Psoas muscle (tissue), 8 donors: ENCODE results near the gene PRR23B. TPM values are rescaled to one million over a fixed set of nuclear protein-coding genes. Genes with fewer than 3 reads are reported as not detected.
"Not testable (repeated sequence)": the region's sequence is repeated elsewhere in the genome, so short reads cannot be mapped to it uniquely, and the experiment has no call there.

Experiments
- ATAC-seq, 4 donors: fragments of 200-7000 bp; cut with Tn5 transposase; one replicate each; pipeline ENCODE4 v1.9.1; 2020; ENCODE audit warnings: moderate library complexity in 3 of 4, mild to moderate bottlenecking in 2 of 4
- DNase-seq, 2 donors: peaks; one replicate each; pipeline ENCODE4 v3.0.0-alpha.2; 2020
- H3K27ac ChIP-seq: fragments of 200-600 bp; one replicate; pipeline ENCODE4 v1.8.0; 2022
- H3K27me3 ChIP-seq, 3 donors: fragments of 200-600 bp in 1 of 3; one replicate each; pipeline versions ENCODE4 v1.6.1 to v1.8.0; 2013 to 2022; ENCODE audit warnings: low read length in 2 of 3, mild to moderate bottlenecking in 2 of 3, moderate library complexity in 1 of 3; ENCODE audit not compliant: insufficient read depth in 3 of 3
- H3K36me3 ChIP-seq, 2 donors: fragments of 200-600 bp in 1 of 2; one replicate each; pipeline versions ENCODE4 v1.6.1 to v1.8.0; 2013 to 2022; ENCODE audit warnings: low read depth in 1 of 2, mild to moderate bottlenecking in 1 of 2, moderate library complexity in 1 of 2; ENCODE audit not compliant: insufficient read depth in 1 of 2
- H3K4me1 ChIP-seq: fragments of 200-600 bp; one replicate; pipeline ENCODE4 v1.8.0; 2022
- H3K4me3 ChIP-seq: fragments of 200-600 bp; one replicate; pipeline ENCODE4 v1.8.0; 2022; ENCODE audit warnings: mild to moderate bottlenecking
- H3K9me3 ChIP-seq: fragments of 200-600 bp; one replicate; pipeline ENCODE4 v1.8.0; 2022
- CTCF ChIP-seq: fragments of 200-600 bp; IDR thresholded peaks from one replicate; pipeline ENCODE4 v1.8.0; 2022; ENCODE audit warnings: antibody characterized with exemption
- WGBS, 3 donors: extraction: QIAGEN DNeasy Blood & Tissue Kit; methylation state at CpG; one replicate each; pipeline versions ENCODE4 v1.1.6 to v1.1.7; 2013; 5-methylcytosine and 5-hydroxymethylcytosine counted together
- intact Hi-C, 2 donors: fragments of 100-400 bp; cut with DNase I; formaldehyde crosslinking; loops; one replicate each; pipeline versions ENCODE4 v1.11.0 to v1.14.2; 2022
- polyA plus RNA-seq, 3 donors: library from polyadenylated mRNA; stranded (reverse); fragments of 200-250 nt; gene quantifications; one replicate each; pipeline ENCODE4 v1.2.3, GENCODE V29; 2013
- total RNA-seq, 4 donors: library from RNA; stranded (reverse); fragmentation: NEBNext Ultra II Directional in 2 of 4; extraction: Animal tissue kit (Norgen Biotek cat#: 25700) in 2 of 4; gene quantifications; one replicate each; pipeline versions ENCODE4 v1.2.1 to v1.2.4, GENCODE V29; 2021 to 2023
- donor health status: healthy with polysubstance abuse.
- donor health status: DM: no; HTN: no; CAD: no; lungs with moderate emphysema.
- donor health status: Bipolar disorder and iron deficiency.
- donor health status: healthy.
- donor health status: DM: yes; HTN: yes; CAD: no.
- donor health status: DM: no; HTN: no; CAD: no.
- donor health status: DM: no; HTN: no; CAD: no.
- donor health status: DM: yes; HTN: yes; CAD: no.

PRR23B gene
- total and polyA plus RNA-seq, 7 donors: not detected

GRCh38 chr3:139043554-139044365 lies 23.0 kb upstream of the PRR23B start:
- H3K36me3 ChIP-seq: no peaks in the 10 kb centered on the region
- no peaks in the 10 kb centered on the region for H3K4me1 ChIP-seq
- intact Hi-C loops: no loop called here
- H3K27me3 ChIP-seq: peaks cover 0 to 3% (median 0%) of the 10 kb centered on the region in 3 donors
- ATAC-seq: no peak
- H3K4me3 ChIP-seq: no peak overlapping the region
- H3K27ac ChIP-seq: no peak overlapping the region
- no peak for TF ChIP-seq CTCF
- DNase-seq: no peak
- H3K9me3 ChIP-seq: no peaks in the 10 kb centered on the region
- WGBS, 3 donors: 72 to 76% (median 72%) methylated on average over 50 of the region's 50 CpGs

GRCh38 chr3:139037478-139037877 lies 16.8 kb upstream of the PRR23B start:
- Histone ChIP-seq H3K4me3 (no peak overlapping the region), H3K9me3 (no peaks in the 10 kb centered on the region), H3K27ac (no peak overlapping the region), H3K36me3 (no peaks in the 10 kb centered on the region), H3K4me1 (no peaks in the 10 kb centered on the region), H3K27me3 (no peaks in the 10 kb centered on the region)
- TF ChIP-seq CTCF: no peak
- no peak for ATAC-seq
- 83 to 91% (median 89%) methylated on average over 6 of the region's 6 CpGs for WGBS, 3 donors
- intact Hi-C loops: no loop called here
- no peak for DNase-seq

GRCh38 chr3:139032326-139033002 lies 11.7 kb upstream of the PRR23B start:
- Histone ChIP-seq H3K36me3 (no peaks in the 10 kb centered on the region), H3K27me3 (no peaks in the 10 kb centered on the region), H3K4me3 (no peak overlapping the region), H3K4me1 (no peaks in the 10 kb centered on the region), H3K9me3 (peaks cover 8% of the 10 kb centered on the region), H3K27ac (no peak overlapping the region)
- no peak for ATAC-seq
- DNase-seq: no peak
- intact Hi-C loops: no loop called here
- WGBS, 3 donors: 80 to 84% (median 81%) methylated on average over 2 of the region's 2 CpGs
- no peak for TF ChIP-seq CTCF

- ATAC-seq, H3K9me3 ChIP-seq, H3K4me3 ChIP-seq, H3K36me3 ChIP-seq, H3K27me3 ChIP-seq, DNase-seq, intact Hi-C loops, H3K27ac ChIP-seq, H3K4me1 ChIP-seq: not testable (repeated sequence)
Measured at GRCh38 chr3:139030576-139030975, 9.8 kb upstream of the PRR23B start.

GRCh38 chr3:139024968-139025367 lies 4.2 kb upstream of the PRR23B start:
- intact Hi-C loops: no loop called here
- DNase-seq (no peak), ATAC-seq (no peak)
- Histone ChIP-seq H3K9me3 (peaks cover 9% of the 10 kb centered on the region), H3K27me3 (no peaks in the 10 kb centered on the region), H3K4me1 (no peaks in the 10 kb centered on the region), H3K4me3 (no peak overlapping the region), H3K27ac (no peak overlapping the region), H3K36me3 (no peaks in the 10 kb centered on the region)
- 91 to 94% (median 93%) methylated on average over 2 of the region's 2 CpGs for WGBS, 3 donors
- no peak for TF ChIP-seq CTCF
